Adrenal gland (tissue), 5 donors: ENCODE results near the gene RWDD4.

Source experiments
- CTCF ChIP-seq, 6 experiments: fragments of 450-650 bp in 4 of 6; fragments of 200-600 bp in 2 of 6; sonication (generic) in 1 of 6; IDR thresholded peaks; 1 replicate in 5 of 6; 2 replicates in 1 of 6; pipeline versions ENCODE4 v1.5.1 to v1.8.0; 2016 to 2021; ENCODE audit warnings: antibody characterized with exemption in 6 of 6, mild to moderate bottlenecking in 2 of 6, moderate library complexity in 1 of 6
- POLR2A ChIP-seq, 2 donors: fragments of 450-650 bp; IDR thresholded peaks; one replicate each; pipeline ENCODE4 v1.6.1; 2017; ENCODE audit warnings: antibody characterized with exemption in 2 of 2, mild to moderate bottlenecking in 2 of 2, moderate library complexity in 1 of 2
- donor health status: DM: no; HTN: no; CAD: no.

- TF ChIP-seq CTCF (IDR thresholded peaks at IDR 0.05) (no peak), POLR2A (IDR thresholded peaks at IDR 0.05) (no peak)
Observed at GRCh38 chr4:183599284-183599683, 59.7 kb downstream of the RWDD4 start.
